ENCODE results near the gene TSSK2.

Gene TSSK2

DNA sequence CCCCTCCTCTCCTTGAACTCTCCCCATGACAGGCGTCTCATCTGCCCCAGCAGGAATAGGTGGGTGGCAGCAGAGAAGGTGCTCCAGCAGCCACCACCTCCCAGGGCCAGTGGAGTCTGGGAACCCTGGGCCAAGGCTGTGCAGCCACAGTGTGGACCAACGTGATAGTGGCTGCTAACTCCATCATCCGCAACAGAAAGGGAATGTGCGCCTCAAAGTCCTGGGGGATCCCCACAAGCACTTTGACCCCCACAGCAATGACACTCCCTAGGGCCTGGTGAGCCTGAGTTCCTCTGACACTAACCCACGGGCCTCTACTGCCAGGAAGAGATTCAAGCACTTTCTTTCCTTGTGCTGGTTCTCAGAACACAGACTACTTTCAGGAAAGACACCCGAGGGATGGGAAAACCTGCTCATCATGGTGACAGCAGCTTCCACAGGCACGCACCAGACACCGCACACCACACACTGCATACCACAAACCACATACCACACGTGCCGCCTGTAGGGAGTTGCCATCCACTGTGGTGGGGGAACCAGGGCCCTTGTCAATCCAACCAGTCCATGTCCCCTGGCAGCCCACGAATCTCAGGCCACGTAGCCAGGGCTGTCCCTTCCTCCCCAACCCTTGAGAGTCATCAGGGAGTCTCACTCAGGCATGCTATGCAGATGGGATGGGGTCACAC, 50.8 kb downstream of the TSSK2 start:
- DNase-seq (ENCODE audit: low read depth in 2 of 2) = no peak

All from stimulated activated CD4-positive, alpha-beta T cell treated with anti-CD3 and anti-CD28 coated beads, Interleukin-1b, Interleukin-23, amount 100 ng/mL, for 1 hour (primary cell).